ENCODE measurements around the gene PLXNA2.

PLXNA2 gene

GRCh38 chr1:208251911-208252835 lies 8.0 kb upstream of the PLXNA2 start:
- no peaks in the 10 kb centered on the region for H3K36me3 ChIP-seq (ENCODE audit: low read depth)
- ATAC-seq (ENCODE audit: low read depth) = no peak; the same call in 2 of the 3 replicates
- no peaks in the 10 kb centered on the region for H3K4me1 ChIP-seq (ENCODE audit: insufficient read depth, poor library complexity, severe bottlenecking)
- no peak overlapping the region for H3K4me3 ChIP-seq (ENCODE audit: severe bottlenecking)
- DNase-seq (ENCODE audit: low spot score) = no peak
- H3K27ac ChIP-seq (ENCODE audit: poor library complexity, severe bottlenecking) = no peak overlapping the region
- TF ChIP-seq CTCF (IDR thresholded peaks at IDR 0.05; ENCODE audit: poor library complexity, severe bottlenecking) = peak; percentile 53
- no peaks in the 10 kb centered on the region for H3K27me3 ChIP-seq (ENCODE audit: insufficient read depth, poor library complexity, severe bottlenecking)
- H3K9me3 ChIP-seq (ENCODE audit: severe bottlenecking) = no peaks in the 10 kb centered on the region

- H3K4me3 ChIP-seq (ENCODE audit: severe bottlenecking) = no peak overlapping the region
- no peak overlapping the region for H3K27ac ChIP-seq (ENCODE audit: poor library complexity, severe bottlenecking)
- H3K9me3 ChIP-seq (ENCODE audit: severe bottlenecking) = no peaks in the 10 kb centered on the region
- no peak for DNase-seq (ENCODE audit: low spot score)
- no peaks in the 10 kb centered on the region for H3K36me3 ChIP-seq (ENCODE audit: low read depth)
- no peaks in the 10 kb centered on the region for H3K27me3 ChIP-seq (ENCODE audit: insufficient read depth, poor library complexity, severe bottlenecking)
- no peaks in the 10 kb centered on the region for H3K4me1 ChIP-seq (ENCODE audit: insufficient read depth, poor library complexity, severe bottlenecking)
- ATAC-seq (ENCODE audit: low read depth) = no peak
- no peak for TF ChIP-seq CTCF (IDR thresholded peaks at IDR 0.05; ENCODE audit: poor library complexity, severe bottlenecking)
Observed at GRCh38 chr1:208251015-208251414, 6.8 kb upstream of the PLXNA2 start.

- no peaks in the 10 kb centered on the region for H3K9me3 ChIP-seq (ENCODE audit: severe bottlenecking)
- no peaks in the 10 kb centered on the region for H3K27me3 ChIP-seq (ENCODE audit: insufficient read depth, poor library complexity, severe bottlenecking)
- no peak for ATAC-seq (ENCODE audit: low read depth)
Observed at GRCh38 chr1:208250613-208251012, 6.4 kb upstream of the PLXNA2 start.

GRCh38 chr1:208248991-208249696 lies 5.0 kb upstream of the PLXNA2 start:
- H3K4me3 ChIP-seq (ENCODE audit: severe bottlenecking) = no peak overlapping the region
- TF ChIP-seq CTCF (IDR thresholded peaks at IDR 0.05; ENCODE audit: poor library complexity, severe bottlenecking) = no peak
- DNase-seq (ENCODE audit: low spot score) = no peak
- no peaks in the 10 kb centered on the region for H3K4me1 ChIP-seq (ENCODE audit: insufficient read depth, poor library complexity, severe bottlenecking)
- no peak for ATAC-seq (ENCODE audit: low read depth)
- no peak overlapping the region for H3K27ac ChIP-seq (ENCODE audit: poor library complexity, severe bottlenecking)
- no peaks in the 10 kb centered on the region for H3K27me3 ChIP-seq (ENCODE audit: insufficient read depth, poor library complexity, severe bottlenecking)
- no peaks in the 10 kb centered on the region for H3K36me3 ChIP-seq (ENCODE audit: low read depth)
- no peaks in the 10 kb centered on the region for H3K9me3 ChIP-seq (ENCODE audit: severe bottlenecking)

More at GRCh38 chr1:208250613-208251012, 6.4 kb upstream of the PLXNA2 start:
- Histone ChIP-seq H3K4me3 (ENCODE audit: severe bottlenecking) (no peak overlapping the region), H3K27ac (ENCODE audit: poor library complexity, severe bottlenecking) (no peak overlapping the region), H3K36me3 (ENCODE audit: low read depth) (no peaks in the 10 kb centered on the region), H3K4me1 (ENCODE audit: insufficient read depth, poor library complexity, severe bottlenecking) (no peaks in the 10 kb centered on the region)
- DNase-seq (ENCODE audit: low spot score) = no peak
- TF ChIP-seq CTCF (IDR thresholded peaks at IDR 0.05; ENCODE audit: poor library complexity, severe bottlenecking) = no peak
